ENCODE data around the gene CFAP100.

The CFAP100 gene

GRCh38 chr3:126484148-126484547 lies 89.4 kb downstream of the CFAP100 start:
- no peak overlapping the region for H3K27ac ChIP-seq (ENCODE audit: extremely low read depth, low read depth, low read length)
- H3K4me3 ChIP-seq (ENCODE audit: low read depth, low read length) = no peak overlapping the region
- ChIA-PET POLR2A (no interaction called here), CTCF (no interaction called here)
- TF ChIP-seq PRDM10 (tag by site-specific recombination; IDR thresholded peaks at IDR 0.05) = no peak
- no peak for TF ChIP-seq ZNF335 (tag by site-specific recombination; conservative IDR thresholded peaks at IDR 0.05)
- no peak for TF ChIP-seq ZFP3 (tag by site-specific recombination; IDR thresholded peaks at IDR 0.05; ENCODE audit: low read depth)
- no peak for TF ChIP-seq ZNF623 (tag by site-specific recombination; IDR thresholded peaks at IDR 0.05)
- TF ChIP-seq ZNF600 (tag by site-specific recombination; IDR thresholded peaks at IDR 0.05) = no peak
- no peak for TF ChIP-seq ZNF394 (tag by site-specific recombination; IDR thresholded peaks at IDR 0.05; ENCODE audit: borderline replicate concordance)
- TF ChIP-seq KLF17 (tag by site-specific recombination; IDR thresholded peaks at IDR 0.05) = no peak
- no peak for TF ChIP-seq SP3 (tag by site-specific recombination; IDR thresholded peaks at IDR 0.05)
- TF ChIP-seq ZNF302 (tag by site-specific recombination; IDR thresholded peaks at IDR 0.05; ENCODE audit: low read depth) = no peak
- TF ChIP-seq ZNF214 (tag by site-specific recombination; IDR thresholded peaks at IDR 0.05; ENCODE audit: borderline replicate concordance) = no peak
- TF ChIP-seq ZNF280D (tag by site-specific recombination; IDR thresholded peaks at IDR 0.05) = no peak
- TF ChIP-seq PRDM6 (tag by site-specific recombination; IDR thresholded peaks at IDR 0.05) = no peak
- TF ChIP-seq HOXC10 (CRISPR knock-in tag; IDR thresholded peaks at IDR 0.05) = no peak
- no peak for TF ChIP-seq ZFP69B (tag by site-specific recombination; IDR thresholded peaks at IDR 0.05)
- TF ChIP-seq KLF1 (tag by site-specific recombination; IDR thresholded peaks at IDR 0.05) = no peak
- TF ChIP-seq INSM2 (tag by site-specific recombination; IDR thresholded peaks at IDR 0.05) = no peak
- no peaks in the 10 kb centered on the region for H3K36me3 ChIP-seq (ENCODE audit: control insufficient read depth in 2 of 2, insufficient read depth in 1 of 2, low read length in 2 of 2)
- no peaks in the 10 kb centered on the region for H3K4me1 ChIP-seq (ENCODE audit: control insufficient read depth, insufficient read depth, low read length)
- no peaks in the 10 kb centered on the region for H3K9me3 ChIP-seq (ENCODE audit: control insufficient read depth, insufficient read depth, low read depth, low read length)
